GM12878 (cell line): Measurements from ENCODE around the gene NLGN1. TPM values are rescaled to one million over a fixed set of nuclear protein-coding genes. Genes with fewer than 3 reads are reported as not detected.

ENCODE experiments used
- FOXK2 ChIP-seq: fragments of 450-650 bp; IDR thresholded peaks from 2 replicates; pipeline ENCODE4 v1.6.1; 2017; ENCODE audit warnings: mild to moderate bottlenecking, moderate library complexity
- JUNB ChIP-seq: IDR thresholded peaks from 2 replicates; pipeline ENCODE4 v1.6.1; 2016; ENCODE audit warnings: antibody characterized with exemption, mild to moderate bottlenecking
- MEF2B ChIP-seq: fragments of 450-650 bp; IDR thresholded peaks from 2 replicates; pipeline ENCODE4 v1.6.1; 2018; ENCODE audit warnings: mild to moderate bottlenecking, moderate library complexity; ENCODE audit not compliant: partially characterized antibody, poor library complexity, severe bottlenecking
- POLR2AphosphoS2 ChIP-seq: IDR thresholded peaks from 2 replicates; pipeline ENCODE4 v1.6.1; 2011; ENCODE audit warnings: low read depth, mild to moderate bottlenecking, low read length, improper control_type of control experiment, moderate library complexity
- RBBP5 ChIP-seq: fragments of 200-600 bp; sonication (generic); conservative IDR thresholded peaks from 2 replicates; pipeline ENCODE4 v1.6.1; 2016
- SPI1 ChIP-seq: IDR thresholded peaks from 2 replicates; pipeline ENCODE4 v1.6.1; 2011; ENCODE audit warnings: low read depth, mild to moderate bottlenecking, low read length, moderate library complexity, borderline replicate concordance; ENCODE audit not compliant: insufficient read depth
- SUPT20H ChIP-seq: IDR thresholded peaks from 2 replicates; pipeline ENCODE4 v1.6.1; 2011; ENCODE audit warnings: low read depth, mild to moderate bottlenecking, low read length, moderate library complexity, borderline replicate concordance; ENCODE audit not compliant: control insufficient read depth
- polyA plus RNA-seq, 11 experiments: library from polyadenylated mRNA; depleted of rRNA in 4 of 11; unstranded in 6 of 11; stranded (reverse) in 5 of 11; fragments of >200 nt; fragmentation: Nextera tagmentation in 4 of 11; fragmentation: Illumina TruSeq in 1 of 11; extraction: Ambion mirVana in 4 of 11; extraction: Trizol in 1 of 11; gene quantifications; 1 replicate in 1 of 11; 2 replicates in 10 of 11; pipeline versions ENCODE4 v1.2.1 to v1.2.3, GENCODE V29; 2011 to 2016; ENCODE audit warnings: inconsistent platforms in 2 of 11, missing spikeins in 2 of 11, low read depth in 1 of 11
- total RNA-seq, 4 experiments: library from RNA; depleted of rRNA in 3 of 4; stranded (reverse); fragments of >200 nt in 3 of 4; fragmentation: Illumina TruSeq in 1 of 4; extraction: Trizol in 1 of 4; gene quantifications; 2 replicates each; pipeline versions ENCODE4 v1.2.1 to v1.2.3, GENCODE V29; 2013 to 2021
- TF ChIP-seq, protein P1 (sequence below): fragments of 450-650 bp; conservative IDR thresholded peaks from 2 replicates; pipeline ENCODE4 v1.6.1; 2017; ENCODE audit warnings: mild to moderate bottlenecking, moderate library complexity
- TF ChIP-seq, protein P2 (sequence below): fragments of 450-650 bp; IDR thresholded peaks from 2 replicates; pipeline ENCODE4 v1.6.1; 2017; ENCODE audit warnings: mild to moderate bottlenecking, moderate library complexity

The NLGN1 gene
- total and polyA plus RNA-seq, 10 of the 15 experiments (the other 5 are each of a cell fraction or from before 2014, with no cell fraction given): not detected

DNA sequence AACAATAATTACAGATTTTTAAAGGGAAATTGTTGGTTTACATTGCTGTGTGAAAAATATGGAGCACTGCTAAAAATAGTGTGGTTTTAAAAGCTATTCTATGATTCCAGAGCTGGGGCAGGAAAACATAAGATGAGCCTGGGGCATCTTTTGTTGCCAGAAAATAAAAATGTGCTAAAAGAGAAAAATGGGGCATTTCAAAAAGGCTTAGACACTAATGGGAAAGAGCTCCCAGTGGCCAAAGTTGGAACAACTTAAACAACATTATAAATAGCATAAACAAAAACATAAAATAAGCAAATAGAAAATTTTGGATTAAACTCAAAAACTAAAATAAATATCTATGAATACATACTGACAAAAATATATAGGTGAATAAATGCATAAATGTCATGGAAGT is 478.9 kb downstream of the NLGN1 start (continued):
- TF ChIP-seq SUPT20H (no peak), SPI1 (no peak), JUNB (no peak), RBBP5 (no peak), POLR2AphosphoS2 (no peak), MEF2B (no peak), FOXK2 (no peak)
- TF ChIP-seq, protein P1, sequence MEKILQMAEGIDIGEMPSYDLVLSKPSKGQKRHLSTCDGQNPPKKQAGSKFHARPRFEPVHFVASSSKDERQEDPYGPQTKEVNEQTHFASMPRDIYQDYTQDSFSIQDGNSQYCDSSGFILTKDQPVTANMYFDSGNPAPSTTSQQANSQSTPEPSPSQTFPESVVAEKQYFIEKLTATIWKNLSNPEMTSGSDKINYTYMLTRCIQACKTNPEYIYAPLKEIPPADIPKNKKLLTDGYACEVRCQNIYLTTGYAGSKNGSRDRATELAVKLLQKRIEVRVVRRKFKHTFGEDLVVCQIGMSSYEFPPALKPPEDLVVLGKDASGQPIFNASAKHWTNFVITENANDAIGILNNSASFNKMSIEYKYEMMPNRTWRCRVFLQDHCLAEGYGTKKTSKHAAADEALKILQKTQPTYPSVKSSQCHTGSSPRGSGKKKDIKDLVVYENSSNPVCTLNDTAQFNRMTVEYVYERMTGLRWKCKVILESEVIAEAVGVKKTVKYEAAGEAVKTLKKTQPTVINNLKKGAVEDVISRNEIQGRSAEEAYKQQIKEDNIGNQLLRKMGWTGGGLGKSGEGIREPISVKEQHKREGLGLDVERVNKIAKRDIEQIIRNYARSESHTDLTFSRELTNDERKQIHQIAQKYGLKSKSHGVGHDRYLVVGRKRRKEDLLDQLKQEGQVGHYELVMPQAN: no peak
- TF ChIP-seq, protein P2, sequence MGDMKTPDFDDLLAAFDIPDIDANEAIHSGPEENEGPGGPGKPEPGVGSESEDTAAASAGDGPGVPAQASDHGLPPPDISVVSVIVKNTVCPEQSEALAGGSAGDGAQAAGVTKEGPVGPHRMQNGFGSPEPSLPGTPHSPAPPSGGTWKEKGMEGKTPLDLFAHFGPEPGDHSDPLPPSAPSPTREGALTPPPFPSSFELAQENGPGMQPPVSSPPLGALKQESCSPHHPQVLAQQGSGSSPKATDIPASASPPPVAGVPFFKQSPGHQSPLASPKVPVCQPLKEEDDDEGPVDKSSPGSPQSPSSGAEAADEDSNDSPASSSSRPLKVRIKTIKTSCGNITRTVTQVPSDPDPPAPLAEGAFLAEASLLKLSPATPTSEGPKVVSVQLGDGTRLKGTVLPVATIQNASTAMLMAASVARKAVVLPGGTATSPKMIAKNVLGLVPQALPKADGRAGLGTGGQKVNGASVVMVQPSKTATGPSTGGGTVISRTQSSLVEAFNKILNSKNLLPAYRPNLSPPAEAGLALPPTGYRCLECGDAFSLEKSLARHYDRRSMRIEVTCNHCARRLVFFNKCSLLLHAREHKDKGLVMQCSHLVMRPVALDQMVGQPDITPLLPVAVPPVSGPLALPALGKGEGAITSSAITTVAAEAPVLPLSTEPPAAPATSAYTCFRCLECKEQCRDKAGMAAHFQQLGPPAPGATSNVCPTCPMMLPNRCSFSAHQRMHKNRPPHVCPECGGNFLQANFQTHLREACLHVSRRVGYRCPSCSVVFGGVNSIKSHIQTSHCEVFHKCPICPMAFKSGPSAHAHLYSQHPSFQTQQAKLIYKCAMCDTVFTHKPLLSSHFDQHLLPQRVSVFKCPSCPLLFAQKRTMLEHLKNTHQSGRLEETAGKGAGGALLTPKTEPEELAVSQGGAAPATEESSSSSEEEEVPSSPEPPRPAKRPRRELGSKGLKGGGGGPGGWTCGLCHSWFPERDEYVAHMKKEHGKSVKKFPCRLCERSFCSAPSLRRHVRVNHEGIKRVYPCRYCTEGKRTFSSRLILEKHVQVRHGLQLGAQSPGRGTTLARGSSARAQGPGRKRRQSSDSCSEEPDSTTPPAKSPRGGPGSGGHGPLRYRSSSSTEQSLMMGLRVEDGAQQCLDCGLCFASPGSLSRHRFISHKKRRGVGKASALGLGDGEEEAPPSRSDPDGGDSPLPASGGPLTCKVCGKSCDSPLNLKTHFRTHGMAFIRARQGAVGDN: no peak
